Neuron (in vitro differentiated cells): ENCODE measurements around the gene EMD.

ENCODE experiments used
- H2AFZ ChIP-seq: one replicate; pipeline ENCODE4 v1.6.1; 2013; ENCODE audit warnings: low read depth, mild to moderate bottlenecking, inconsistent platforms, low read length, moderate library complexity
- H3K27me3 ChIP-seq: one replicate; pipeline ENCODE4 v1.6.1; 2013; ENCODE audit warnings: low read length; ENCODE audit not compliant: insufficient read depth
- H3K36me3 ChIP-seq: one replicate; pipeline ENCODE4 v1.6.1; 2013; ENCODE audit warnings: low read length; ENCODE audit not compliant: insufficient read depth
- H3K4me1 ChIP-seq: one replicate; pipeline ENCODE4 v1.6.1; 2013; ENCODE audit warnings: low read length; ENCODE audit not compliant: insufficient read depth
- H3K4me3 ChIP-seq: 2 replicates; pipeline ENCODE4 v1.5.1; 2013; ENCODE audit warnings: mild to moderate bottlenecking, low read length, moderate library complexity
- H3K9me3 ChIP-seq: one replicate; pipeline ENCODE4 v1.6.1; 2013; ENCODE audit warnings: low read length

The EMD gene

DNA sequence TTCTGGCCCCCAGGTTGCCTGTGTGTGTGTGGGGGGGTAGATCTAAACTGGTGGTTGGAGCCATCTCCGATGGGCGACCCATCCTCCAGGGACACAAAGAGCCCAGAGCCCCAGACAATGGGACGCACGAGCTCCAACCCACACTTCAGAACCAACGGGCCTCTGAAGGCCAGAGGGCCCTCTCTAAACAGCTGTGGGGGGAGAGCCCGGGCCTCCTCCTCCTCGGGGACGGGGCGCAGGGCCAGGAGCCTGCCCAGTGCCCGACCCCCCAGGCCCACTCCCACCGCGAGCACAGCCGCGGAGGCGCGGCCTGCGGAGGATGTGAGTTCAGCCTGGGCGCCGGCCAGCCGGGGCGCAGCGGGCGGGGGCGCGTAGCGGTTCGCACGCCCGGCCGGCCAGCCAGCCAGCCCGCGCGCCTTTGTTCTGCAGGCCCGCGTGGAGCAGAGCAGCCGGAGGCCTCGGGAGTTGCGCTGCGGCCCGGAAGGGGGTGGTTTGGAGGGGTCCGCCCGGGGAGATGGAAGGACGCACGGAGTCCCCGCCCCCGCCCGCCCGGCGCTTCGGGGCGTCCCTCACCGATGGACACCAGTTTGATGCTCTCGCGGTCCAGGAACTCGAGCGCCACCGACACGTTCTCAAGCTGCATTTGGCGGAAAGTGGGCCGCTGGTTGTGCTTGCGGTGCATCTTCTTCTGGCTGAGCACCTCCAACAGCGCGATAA lies 8.6 kb upstream of the EMD start:
- peaks cover 30% of the 10 kb centered on the region for H3K36me3 ChIP-seq
- H2AFZ ChIP-seq = no peak overlapping the region
- H3K9me3 ChIP-seq = no peaks in the 10 kb centered on the region
- H3K4me3 ChIP-seq = peak overlapping the region; percentile 100
- H3K27me3 ChIP-seq = no peaks in the 10 kb centered on the region
- peaks cover 9% of the 10 kb centered on the region for H3K4me1 ChIP-seq

DNA sequence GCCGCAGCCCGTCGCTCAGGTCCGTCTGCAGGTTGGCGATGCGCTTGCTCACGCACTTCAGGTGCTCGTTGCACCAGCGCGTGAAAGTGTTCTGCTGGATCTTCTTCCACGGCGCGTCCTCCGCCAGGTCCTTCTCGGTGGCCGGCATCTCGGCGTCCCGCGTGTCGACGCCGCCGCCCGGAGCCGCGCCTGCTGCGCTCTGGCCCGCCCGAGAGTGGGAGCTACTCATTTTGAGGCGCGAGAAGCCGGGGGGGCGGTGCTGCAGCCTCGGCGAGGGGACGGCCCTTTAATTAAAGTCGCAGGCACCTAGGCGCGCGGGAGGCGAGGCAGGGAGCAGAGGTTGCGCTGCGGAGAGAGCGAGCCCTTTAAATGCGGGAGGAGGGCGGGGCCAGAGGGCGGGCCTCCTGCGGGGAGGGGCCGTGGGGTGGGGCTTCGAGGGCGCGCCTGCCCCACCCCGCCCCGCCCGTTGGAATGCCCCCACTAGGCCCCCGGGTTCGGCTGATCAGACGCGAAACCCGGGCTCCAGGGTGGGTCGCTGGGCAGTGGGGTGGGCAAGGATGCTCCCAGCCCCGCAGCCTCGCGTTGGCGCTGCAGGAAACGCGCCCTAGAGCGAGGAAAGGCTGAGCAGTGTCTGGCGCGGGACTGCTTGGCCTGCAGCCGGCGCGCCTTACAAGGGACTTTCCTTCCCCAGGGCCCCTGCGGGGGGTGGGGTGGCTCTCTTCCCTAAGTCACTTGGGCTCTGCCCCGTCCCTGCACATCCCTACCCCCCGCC lies 7.9 kb upstream of the EMD start:
- peaks cover 26% of the 10 kb centered on the region for H3K36me3 ChIP-seq
- no peaks in the 10 kb centered on the region for H3K9me3 ChIP-seq
- peaks cover 9% of the 10 kb centered on the region for H3K4me1 ChIP-seq
- peak overlapping the region; percentile 100 for H3K4me3 ChIP-seq
- H3K27me3 ChIP-seq = no peaks in the 10 kb centered on the region
- no peak overlapping the region for H2AFZ ChIP-seq

DNA sequence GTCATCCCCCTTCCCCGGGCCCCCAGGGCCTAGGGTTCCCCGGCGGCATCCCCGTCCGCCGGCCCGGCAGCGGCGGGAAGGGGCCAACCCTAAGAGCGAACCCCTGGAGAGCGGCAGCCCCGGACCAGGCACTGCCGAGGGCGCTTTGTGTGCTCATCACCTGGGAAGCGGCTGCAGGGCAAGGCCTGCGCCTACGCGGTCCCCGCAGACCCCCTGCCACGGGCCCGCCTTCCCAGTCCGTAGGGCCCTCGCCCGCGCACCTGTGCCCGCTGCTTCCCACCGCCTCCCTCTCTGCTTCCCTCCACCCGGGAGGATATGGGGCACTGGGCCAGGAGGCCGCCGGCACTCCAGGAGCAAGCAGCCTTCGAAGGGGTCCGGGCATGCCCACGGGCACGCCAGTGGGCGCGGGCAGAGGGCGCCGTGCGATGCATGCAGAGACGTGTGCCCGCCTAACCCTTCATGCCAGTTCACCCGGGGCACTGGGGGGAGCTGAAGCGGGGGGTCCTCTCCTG lies 7.2 kb upstream of the EMD start:
- Histone ChIP-seq H3K9me3 (no peaks in the 10 kb centered on the region), H3K27me3 (no peaks in the 10 kb centered on the region), H2AFZ (no peak overlapping the region), H3K4me1 (peaks cover 9% of the 10 kb centered on the region), H3K36me3 (peaks cover 20% of the 10 kb centered on the region), H3K4me3 (peak overlapping the region; percentile 41)

DNA sequence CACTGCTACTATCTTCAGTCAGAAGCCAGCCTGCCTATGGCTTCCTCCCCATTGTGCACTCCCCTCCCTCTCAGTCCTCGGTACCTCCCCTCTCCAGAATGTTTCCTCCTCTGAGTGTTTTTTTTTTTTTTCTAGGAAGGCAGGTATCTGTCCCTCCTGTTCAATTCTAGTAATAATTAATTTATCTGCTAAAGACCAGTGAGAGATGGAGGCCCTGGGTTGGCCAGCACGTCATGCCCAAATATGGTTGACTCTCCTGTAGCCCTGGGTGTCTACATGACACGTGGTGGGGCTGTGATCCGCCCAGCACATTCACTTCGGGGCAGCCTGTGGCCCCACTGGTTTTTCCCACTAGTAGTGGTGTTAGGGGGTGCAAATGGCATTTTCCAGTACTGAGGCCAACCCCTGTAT lies 6.5 kb upstream of the EMD start:
- Histone ChIP-seq H3K36me3 (peaks cover 12% of the 10 kb centered on the region), H3K4me3 (no peak overlapping the region), H3K4me1 (peaks cover 9% of the 10 kb centered on the region), H3K9me3 (no peaks in the 10 kb centered on the region), H3K27me3 (no peaks in the 10 kb centered on the region), H2AFZ (no peak overlapping the region)

DNA sequence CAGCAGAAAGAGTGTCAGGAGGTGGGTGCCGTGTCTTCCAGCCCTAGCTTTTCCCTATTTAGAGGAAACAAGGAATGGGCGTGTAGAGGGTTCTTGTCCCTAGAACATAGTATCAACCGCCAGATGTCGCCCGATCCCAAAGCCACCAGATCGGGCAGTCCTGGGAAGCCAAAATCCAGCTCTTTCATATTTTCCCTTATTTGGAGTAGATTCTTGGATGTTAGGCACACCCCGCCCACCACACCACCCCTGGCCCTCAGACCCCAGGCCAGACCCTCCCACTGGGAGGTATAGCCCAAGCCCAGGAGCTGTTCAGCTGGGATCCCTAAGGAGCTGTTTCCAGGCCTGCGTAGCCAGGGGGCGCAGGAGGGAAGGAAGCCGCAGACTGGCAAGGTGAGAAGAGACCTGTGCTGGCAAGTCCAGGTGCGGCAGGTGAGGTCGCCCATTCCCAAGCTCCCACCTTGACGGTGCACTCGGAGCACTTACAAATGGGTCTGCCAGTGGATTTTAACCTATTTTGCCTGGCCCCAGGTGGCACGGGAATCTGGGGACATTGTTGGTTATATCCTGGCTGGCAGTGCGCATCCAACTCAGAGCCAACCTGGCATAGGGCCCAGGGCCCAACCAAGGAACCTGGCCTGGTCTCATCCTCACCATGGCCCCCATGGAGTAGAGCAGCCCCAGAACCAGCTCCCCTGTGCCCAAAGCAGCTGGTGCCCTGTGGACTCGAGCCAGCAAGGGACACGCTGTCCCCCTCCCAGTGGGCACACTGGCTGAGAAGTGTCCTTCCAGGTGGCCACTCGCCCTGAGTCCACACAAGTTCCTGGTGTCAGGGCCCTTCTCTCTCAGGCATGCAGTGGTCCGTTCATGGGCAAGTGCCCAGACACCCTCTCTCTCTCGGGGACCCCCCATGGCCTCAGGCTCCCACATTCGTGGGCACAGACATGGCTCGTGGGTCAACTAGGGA lies 5.5 kb upstream of the EMD start:
- H3K4me3 ChIP-seq = peak overlapping the region; percentile 20
- peaks cover 4% of the 10 kb centered on the region for H3K36me3 ChIP-seq
- peaks cover 8% of the 10 kb centered on the region for H3K4me1 ChIP-seq
- H3K27me3 ChIP-seq = no peaks in the 10 kb centered on the region
- H3K9me3 ChIP-seq = no peaks in the 10 kb centered on the region
- no peak overlapping the region for H2AFZ ChIP-seq

DNA sequence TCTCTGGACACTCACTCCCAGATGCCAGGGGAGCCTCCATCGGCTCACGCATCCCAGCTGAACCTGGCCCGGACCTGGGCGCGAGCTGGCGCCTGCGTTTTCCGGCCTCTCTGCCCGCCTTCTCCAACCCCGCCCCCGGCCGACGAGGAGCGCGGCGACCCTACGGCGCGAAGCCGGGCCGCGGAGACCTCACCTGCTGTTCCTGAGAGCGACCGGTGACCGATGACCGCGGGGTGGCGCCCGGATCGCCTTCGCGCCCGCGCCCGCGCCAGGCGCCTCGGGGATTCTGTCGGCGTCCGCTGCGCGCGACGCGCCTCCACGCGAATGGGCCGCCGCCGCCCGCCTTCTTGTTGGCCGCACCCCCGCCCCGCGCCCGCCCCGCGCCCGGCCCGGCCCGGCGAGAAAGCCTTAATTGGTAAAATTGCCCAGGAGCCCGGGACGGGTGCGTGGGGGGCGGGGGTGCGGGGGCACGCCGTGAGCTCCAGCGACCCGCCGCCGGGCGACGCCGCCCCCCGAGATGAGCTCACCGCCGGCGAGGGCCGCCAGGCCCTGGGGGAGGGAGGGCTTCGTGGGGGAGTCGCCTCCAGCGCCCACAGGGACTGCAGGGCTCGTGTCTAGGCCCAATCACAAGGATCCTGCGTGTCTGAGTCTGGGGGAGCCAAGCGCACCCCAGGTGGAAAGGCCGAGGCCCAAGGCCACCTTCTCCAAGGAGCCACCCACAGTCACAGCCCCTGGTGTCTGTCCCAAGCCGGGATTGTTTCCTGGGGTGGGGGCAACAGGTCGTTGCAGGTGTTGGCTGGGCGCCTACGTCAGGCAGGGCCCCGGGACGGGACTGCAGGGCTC lies 4.6 kb upstream of the EMD start, which contains the start of gene FLNA:
TSS of gene FLNA (minus strand) at position 322 of the 843 bp plus-strand sequence. CDS start 3,389 bp downstream, outside the sequence.
- Histone ChIP-seq H3K9me3 (no peaks in the 10 kb centered on the region), H2AFZ (no peak within 1 kb of the TSS), H3K4me1 (peaks cover 6% of the 10 kb centered on the region), H3K36me3 (no peaks in the 10 kb centered on the region), H3K27me3 (no peaks in the 10 kb centered on the region), H3K4me3 (peak within 1 kb of the TSS; percentile 20)

DNA sequence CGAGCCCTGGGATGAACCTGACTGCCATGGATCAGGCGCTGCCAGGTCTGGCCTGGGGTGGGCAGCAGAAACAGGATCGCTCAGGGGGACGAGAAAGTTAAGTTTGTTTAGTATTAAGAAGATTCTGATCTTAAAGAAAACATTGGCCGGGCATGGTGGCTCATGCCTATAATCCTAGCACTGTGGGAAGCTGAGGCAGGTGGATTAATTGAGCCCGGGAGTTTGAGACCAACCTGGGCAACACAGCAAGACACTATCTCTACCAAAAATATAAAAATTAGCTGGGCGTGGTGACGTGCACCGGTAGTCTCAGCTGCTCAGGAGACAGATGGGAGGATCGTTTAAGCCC lies 4.0 kb upstream of the EMD start:
- H3K36me3 ChIP-seq = no peaks in the 10 kb centered on the region
- H3K27me3 ChIP-seq = no peaks in the 10 kb centered on the region
- H3K9me3 ChIP-seq = no peaks in the 10 kb centered on the region
- no peak overlapping the region for H2AFZ ChIP-seq
- no peak overlapping the region for H3K4me3 ChIP-seq
- H3K4me1 ChIP-seq = peaks cover 9% of the 10 kb centered on the region

DNA sequence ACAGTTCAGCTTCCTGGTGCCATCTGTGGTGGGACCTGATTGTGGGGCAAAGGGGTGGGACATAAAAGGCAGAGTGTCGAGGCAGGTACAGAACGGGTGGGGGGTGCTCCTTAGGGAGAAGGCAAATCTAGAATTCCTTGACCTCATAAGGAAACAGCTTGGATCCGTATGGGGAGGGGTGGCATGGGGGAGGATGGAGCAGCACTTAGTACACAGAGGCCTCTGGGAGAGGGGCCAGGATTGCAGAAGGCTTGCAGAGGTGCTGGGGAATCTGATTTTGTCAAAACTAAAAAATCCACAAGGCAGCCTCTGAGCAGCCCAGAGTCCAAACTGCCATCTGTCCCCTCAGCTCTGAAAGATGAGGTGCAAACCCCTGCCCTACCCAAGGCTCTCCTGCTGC lies 2.3 kb upstream of the EMD start:
- no peak overlapping the region for H3K4me3 ChIP-seq
- H2AFZ ChIP-seq = no peak overlapping the region
- H3K9me3 ChIP-seq = no peaks in the 10 kb centered on the region
- H3K4me1 ChIP-seq = peaks cover 22% of the 10 kb centered on the region
- H3K36me3 ChIP-seq = peaks cover 3% of the 10 kb centered on the region
- H3K27me3 ChIP-seq = no peaks in the 10 kb centered on the region

DNA sequence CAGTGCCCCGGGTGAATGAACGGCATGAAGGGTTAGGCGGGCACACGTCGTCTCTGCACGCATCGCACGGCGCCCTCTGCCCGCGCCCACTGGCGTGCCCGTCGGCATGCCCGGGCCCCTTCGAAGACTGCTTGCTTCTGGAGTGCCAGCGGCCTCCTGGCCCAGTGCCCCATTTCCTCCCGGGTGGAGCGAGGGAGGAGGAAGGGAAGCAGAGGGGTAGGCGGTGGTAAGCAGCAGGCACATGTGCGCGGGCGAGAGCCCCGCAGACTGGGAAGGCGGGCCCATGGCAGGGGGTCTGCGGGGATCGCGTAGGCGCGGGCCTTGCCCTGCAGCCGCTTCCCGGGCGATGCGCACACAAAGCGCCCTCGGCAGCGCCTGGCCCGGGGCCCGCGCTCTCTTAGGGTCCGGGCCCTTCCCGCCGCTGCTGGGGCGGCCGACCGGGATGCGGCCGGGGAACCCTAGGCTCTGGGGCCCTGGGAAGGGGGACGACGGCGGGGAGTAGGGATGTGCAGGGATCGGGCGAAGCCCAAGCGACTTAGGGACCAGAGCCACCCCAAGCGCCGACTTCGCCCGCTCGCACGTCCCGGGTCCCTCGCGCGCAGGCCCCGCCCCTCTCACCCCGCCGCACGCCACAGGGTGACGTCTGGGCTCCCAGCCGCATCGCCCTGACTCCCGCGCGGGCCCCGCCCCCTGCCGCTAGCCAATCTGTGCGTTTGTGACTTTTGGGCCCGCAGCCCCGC lies 866 bp upstream of the EMD start:
- Histone ChIP-seq H3K27me3 (no peaks in the 10 kb centered on the region), H3K4me3 (peak overlapping the region; percentile 57), H3K9me3 (no peaks in the 10 kb centered on the region), H3K4me1 (peaks cover 19% of the 10 kb centered on the region), H2AFZ (no peak overlapping the region), H3K36me3 (peaks cover 3% of the 10 kb centered on the region)

DNA sequence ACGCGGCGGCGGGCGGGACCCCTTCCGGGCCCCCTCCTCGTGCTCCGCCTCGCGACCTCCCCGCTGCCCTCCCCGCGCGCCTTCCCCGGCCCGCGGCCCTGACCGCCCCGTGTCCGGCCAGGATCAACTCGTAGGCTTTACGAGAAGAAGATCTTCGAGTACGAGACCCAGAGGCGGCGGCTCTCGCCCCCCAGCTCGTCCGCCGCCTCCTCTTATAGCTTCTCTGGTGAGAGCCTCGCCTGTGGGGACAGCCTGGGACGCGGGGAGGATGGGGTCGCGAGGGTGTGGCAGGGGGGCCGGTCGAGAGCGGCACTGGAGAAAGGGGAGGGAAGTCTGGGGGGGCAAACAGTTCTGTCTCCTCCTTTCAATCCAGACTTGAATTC lies 465 bp downstream of the EMD start:
- Histone ChIP-seq H3K9me3 (no peaks in the 10 kb centered on the region), H3K4me1 (peaks cover 19% of the 10 kb centered on the region), H3K4me3 (peak overlapping the region; percentile 67), H2AFZ (no peak overlapping the region), H3K36me3 (peaks cover 3% of the 10 kb centered on the region), H3K27me3 (no peaks in the 10 kb centered on the region)

DNA sequence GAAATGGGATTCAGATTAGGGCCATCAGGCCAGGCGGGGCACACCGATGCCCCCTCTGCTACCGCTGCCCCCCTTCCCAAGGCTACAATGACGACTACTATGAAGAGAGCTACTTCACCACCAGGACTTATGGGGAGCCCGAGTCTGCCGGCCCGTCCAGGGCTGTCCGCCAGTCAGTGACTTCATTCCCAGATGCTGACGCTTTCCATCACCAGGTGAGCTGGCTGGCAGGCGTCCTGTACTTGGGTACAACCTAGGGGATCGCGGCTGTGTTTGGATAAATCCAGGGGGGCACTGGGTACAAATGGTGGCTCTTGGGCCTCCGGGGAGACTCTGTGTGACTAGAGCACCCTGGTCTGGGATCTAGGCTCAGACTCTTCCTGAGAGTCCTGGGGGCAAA lies 1.1 kb downstream of the EMD start:
- Histone ChIP-seq H3K4me1 (peaks cover 19% of the 10 kb centered on the region), H3K4me3 (peak overlapping the region; percentile 67), H3K27me3 (no peaks in the 10 kb centered on the region), H2AFZ (no peak overlapping the region), H3K36me3 (peaks cover 3% of the 10 kb centered on the region), H3K9me3 (no peaks in the 10 kb centered on the region)
